ENCODE data around the gene UNC13C. TPM values are rescaled to one million over a fixed set of nuclear protein-coding genes. Genes with fewer than 3 reads are reported as not detected.

The UNC13C gene
- total and polyA plus RNA-seq, 2 donors (not counting 3 experiments of a cell fraction or from before 2014, with no cell fraction given), result not detected

DNA sequence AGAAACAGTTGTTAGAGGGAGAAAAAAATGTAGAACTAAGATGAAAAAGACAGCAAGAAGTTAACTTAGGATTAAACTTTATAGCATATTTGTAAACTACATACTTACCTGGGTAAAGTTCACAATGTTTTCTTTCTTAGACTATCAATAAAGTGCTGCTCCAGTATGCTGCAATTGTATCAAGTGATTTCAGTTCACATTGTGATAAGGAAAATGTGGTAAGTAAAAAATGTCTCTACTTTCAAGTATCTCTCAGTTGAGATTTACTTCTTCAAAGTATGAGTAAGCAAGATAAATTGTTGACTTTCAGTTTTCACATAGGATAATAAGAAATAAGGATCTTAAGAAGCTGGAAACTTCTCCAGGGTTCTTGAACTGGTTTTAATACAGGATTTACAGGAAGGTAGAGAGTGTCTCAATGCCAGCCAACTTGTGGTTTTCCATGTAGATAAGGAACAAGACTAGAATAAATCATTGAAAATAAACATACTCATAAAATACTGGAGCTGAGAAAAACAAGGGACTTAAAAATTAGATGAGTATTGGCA is 528.8 kb downstream of the UNC13C start:
- TF ChIP-seq, protein P1, sequence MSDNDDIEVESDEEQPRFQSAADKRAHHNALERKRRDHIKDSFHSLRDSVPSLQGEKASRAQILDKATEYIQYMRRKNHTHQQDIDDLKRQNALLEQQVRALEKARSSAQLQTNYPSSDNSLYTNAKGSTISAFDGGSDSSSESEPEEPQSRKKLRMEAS (IDR thresholded peaks at IDR 0.05; ENCODE audit: insufficient read depth, insufficient read length), result no peak
- TF ChIP-seq JUN (IDR thresholded peaks at IDR 0.05; ENCODE audit: borderline replicate concordance, insufficient read depth, insufficient read length, low read depth) (no peak), GATA2 (IDR thresholded peaks at IDR 0.05; ENCODE audit: insufficient read depth, insufficient read length, low read depth, low read length) (no peak), MYC (IDR thresholded peaks at IDR 0.05; ENCODE audit: low read depth, low read length) (no peak), EZH2 (IDR thresholded peaks at IDR 0.05; ENCODE audit: borderline replicate concordance, low read depth, low read length, severe bottlenecking) (no peak), POLR2A (IDR thresholded peaks at IDR 0.05; ENCODE audit: low read depth, low read length) (no peak), CTCF (IDR thresholded peaks at IDR 0.05; ENCODE audit: extremely low read depth in 1 of 2, insufficient read depth in 1 of 2, low read depth in 1 of 2, low read length in 2 of 2) (no peak), FOS (IDR thresholded peaks at IDR 0.05; ENCODE audit: borderline replicate concordance, insufficient read depth, low read length) (no peak), POLR2AphosphoS5 (IDR thresholded peaks at IDR 0.05; ENCODE audit: insufficient read depth, low read depth, low read length) (no peak)
- no TSS peak for BruUV-seq (replicated peaks)
- intact Hi-C loops (cut with micrococcal nuclease), result no loop called here
- no peaks in the 10 kb centered on the region for H3K36me3 ChIP-seq (ENCODE audit: control insufficient read depth in 2 of 2, extremely low read depth in 1 of 2, insufficient read depth in 2 of 2, low read length in 2 of 2)
- H3K27me3 ChIP-seq (ENCODE audit: control insufficient read depth in 2 of 2, insufficient read depth in 2 of 2, low read length in 2 of 2), result no peaks in the 10 kb centered on the region
- CTCF ChIA-PET, result no interaction called here
- H3K9me1 ChIP-seq (replicated peaks; ENCODE audit: control insufficient read depth, extremely low read depth, insufficient read depth, low read length), result no peaks in the 10 kb centered on the region
- no peak overlapping the region for H2AFZ ChIP-seq (ENCODE audit: low read depth, low read length)
- dilution Hi-C loops (cut with MboI; ENCODE audit: extremely low pct_ligation_motif_present, low sequenced_read_pairs), result no loop called here
- H3K4me1 ChIP-seq (ENCODE audit: control insufficient read depth, extremely low read depth, insufficient read depth, low read length), result no peaks in the 10 kb centered on the region
- no peak overlapping the region for H3K4me2 ChIP-seq (ENCODE audit: insufficient read depth, low read length)
- no peak overlapping the region for H3K27ac ChIP-seq (ENCODE audit: insufficient read depth, low read depth, low read length)
- no peak overlapping the region for H3K4me3 ChIP-seq (replicated peaks in 1 of 3; ENCODE audit: insufficient read depth in 1 of 3, low read depth in 1 of 3, low read length in 3 of 3)
- H3K79me2 ChIP-seq (ENCODE audit: control insufficient read depth, insufficient read depth, low read length), result no peaks in the 10 kb centered on the region
- DNase-seq (ENCODE audit: low read depth, low spot score) (no peak), FAIRE-seq (no peak)
- POLR2A ChIA-PET, result no interaction called here
- H3K9me3 ChIP-seq (replicated peaks; ENCODE audit: control insufficient read depth, insufficient read depth, low read length), result no peaks in the 10 kb centered on the region
- H4K20me1 ChIP-seq (replicated peaks; ENCODE audit: control insufficient read depth, extremely low read depth, insufficient read depth, low read length), result no peaks in the 10 kb centered on the region
- no peak overlapping the region for H3K9ac ChIP-seq (replicated peaks; ENCODE audit: extremely low read depth, insufficient read depth, low read length)

All from endothelial cell of umbilical vein (primary cell).